CD14-positive monocyte (primary cell): Measurements from ENCODE around the gene MRGPRD. TPM values are rescaled to one million over a fixed set of nuclear protein-coding genes. Genes with fewer than 3 reads are reported as not detected.
A peak's percentile ranks its signal among the peaks of the same experiment; 100 is the strongest.

Experiments used
- DNase-seq, 3 donors: peaks; one replicate each; pipeline ENCODE4 v3.0.0-alpha.2; 2011 to 2022
- H2AFZ ChIP-seq: 2 replicates; pipeline ENCODE4 v1.6.0; 2012; ENCODE audit warnings: mild to moderate bottlenecking, low read depth, low read length, inconsistent platforms; ENCODE audit not compliant: insufficient read depth, poor library complexity, severe bottlenecking
- H3K27ac ChIP-seq, 2 donors: 1 replicate in 1 of 2; 2 replicates in 1 of 2; pipeline ENCODE4 v1.5.1; 2012 to 2013; ENCODE audit warnings: low read length in 2 of 2, control low read depth in 1 of 2, inconsistent platforms in 1 of 2, low read depth in 1 of 2, mild to moderate bottlenecking in 1 of 2
- H3K27me3 ChIP-seq, 2 donors: one replicate each; pipeline versions ENCODE4 v1.6.0 to v1.6.1; 2011 to 2013; ENCODE audit warnings: low read length in 2 of 2; ENCODE audit not compliant: control insufficient read depth in 2 of 2, insufficient read depth in 2 of 2
- H3K36me3 ChIP-seq, 2 donors: replicated peaks in 1 of 2; 1 replicate in 1 of 2; 2 replicates in 1 of 2; pipeline versions ENCODE4 v1.5.1 to v1.6.1; 2012 to 2013; ENCODE audit warnings: low read length in 2 of 2, control low read depth in 1 of 2, inconsistent platforms in 1 of 2, mild to moderate bottlenecking in 1 of 2; ENCODE audit not compliant: insufficient read depth in 2 of 2, control insufficient read depth in 1 of 2
- H3K4me1 ChIP-seq, 2 donors: 1 replicate in 1 of 2; 2 replicates in 1 of 2; pipeline versions ENCODE4 v1.5.1 to v1.6.1; 2012 to 2013; ENCODE audit warnings: low read length in 2 of 2, control low read depth in 1 of 2, inconsistent platforms in 1 of 2, mild to moderate bottlenecking in 1 of 2, moderate library complexity in 1 of 2; ENCODE audit not compliant: insufficient read depth in 2 of 2, control insufficient read depth in 1 of 2
- H3K4me2 ChIP-seq: replicated peaks from 2 replicates; pipeline ENCODE3; 2012; ENCODE audit warnings: low read length, moderate library complexity, mild to moderate bottlenecking; ENCODE audit not compliant: poor library complexity, severe bottlenecking; ENCODE audit errors: extremely low read depth
- H3K4me3 ChIP-seq, 3 experiments: fragments of 200-600 bp in 1 of 3; sonication (generic) in 1 of 3; replicated peaks in 1 of 3; 1 replicate in 2 of 3; 2 replicates in 1 of 3; pipeline ENCODE4 v1.5.1; 2011 to 2013; ENCODE audit warnings: low read length in 3 of 3, mild to moderate bottlenecking in 3 of 3, control low read depth in 2 of 3, low read depth in 2 of 3, inconsistent platforms in 1 of 3, moderate library complexity in 1 of 3
- H3K79me2 ChIP-seq: 2 replicates; pipeline ENCODE4 v1.6.0; 2012; ENCODE audit warnings: mild to moderate bottlenecking, control low read depth, inconsistent platforms, low read length, moderate library complexity; ENCODE audit not compliant: insufficient read depth
- H3K9ac ChIP-seq: 2 replicates; pipeline ENCODE4 v1.6.0; 2017; ENCODE audit warnings: low read length, mild to moderate bottlenecking; ENCODE audit not compliant: insufficient read depth, poor library complexity, severe bottlenecking
- H3K9me3 ChIP-seq, 2 donors: replicated peaks in 1 of 2; 1 replicate in 1 of 2; 2 replicates in 1 of 2; pipeline versions ENCODE4 v1.5.1 to v1.6.1; 2012 to 2013; ENCODE audit warnings: low read length in 2 of 2, control low read depth in 1 of 2; ENCODE audit not compliant: control insufficient read depth in 1 of 2, insufficient read depth in 1 of 2
- H4K20me1 ChIP-seq: 2 replicates; pipeline ENCODE4 v1.6.0; 2012; ENCODE audit warnings: mild to moderate bottlenecking, low read length, control low read depth, moderate library complexity; ENCODE audit not compliant: insufficient read depth
- H3K27ac Mint-ChIP-seq, 7 donors: one replicate each; pipeline ENCODE4 v1.8.0; 2020; ENCODE audit warnings: mild to moderate bottlenecking in 7 of 7, mixed read lengths in 7 of 7, moderate library complexity in 6 of 7, inconsistent platforms in 2 of 7
- H3K27me3 Mint-ChIP-seq, 3 donors: one replicate each; pipeline ENCODE4 v1.8.0; 2021 to 2022; ENCODE audit warnings: low read depth in 3 of 3, mild to moderate bottlenecking in 3 of 3, mixed read lengths in 3 of 3, moderate library complexity in 3 of 3, inconsistent platforms in 1 of 3
- H3K36me3 Mint-ChIP-seq, 2 donors: one replicate each; pipeline ENCODE4 v1.8.0; 2020; ENCODE audit warnings: mixed read lengths in 2 of 2, inconsistent platforms in 1 of 2, mild to moderate bottlenecking in 1 of 2
- H3K4me1 Mint-ChIP-seq: one replicate; pipeline ENCODE4 v1.8.0; 2020; ENCODE audit warnings: mild to moderate bottlenecking, mixed read lengths
- H3K4me3 Mint-ChIP-seq, 2 donors: one replicate each; pipeline ENCODE4 v1.8.0; 2020; ENCODE audit warnings: mild to moderate bottlenecking in 2 of 2, mixed read lengths in 2 of 2, moderate library complexity in 1 of 2
- H3K9me3 Mint-ChIP-seq, 7 donors: one replicate each; pipeline ENCODE4 v1.8.0; 2020 to 2022; ENCODE audit warnings: mixed read lengths in 7 of 7, mild to moderate bottlenecking in 6 of 7, moderate library complexity in 6 of 7, inconsistent platforms in 2 of 7
- CTCF ChIP-seq: fragments of 200-600 bp; IDR thresholded peaks from one replicate; pipeline ENCODE4 v1.8.0; 2022; ENCODE audit warnings: antibody characterized with exemption, mild to moderate bottlenecking
- WGBS: methylation state at CpG from one replicate; pipeline ENCODE4 v1.1.5; 2013; ENCODE audit warnings: missing lambda C conversion rate; ENCODE audit not compliant: insufficient coverage; 5-methylcytosine and 5-hydroxymethylcytosine counted together
- intact Hi-C, 2 donors: fragments of 100-400 bp; cut with micrococcal nuclease; formaldehyde crosslinking; loops; one replicate each; pipeline versions ENCODE4 v1.15.0 to v1.15.1; 2023
- polyA plus RNA-seq, 3 donors: library from polyadenylated mRNA; depleted of rRNA in 1 of 3; unstranded in 2 of 3; stranded (reverse) in 1 of 3; fragments of 300-500 nt in 2 of 3; fragments of >200 nt in 1 of 3; fragmentation: Illumina TruSeq in 2 of 3; gene quantifications; 1 replicate in 2 of 3; 2 replicates in 1 of 3; pipeline ENCODE4 v1.2.3, GENCODE V29; 2012 to 2021

MRGPRD gene
- polyA plus RNA-seq, 3 donors = not detected

- intact Hi-C loops = no loop called here
- Histone ChIP-seq H3K4me3 (no peak overlapping the region), H3K9ac (no peak overlapping the region), H3K36me3 (no peaks in the 10 kb centered on the region), H4K20me1 (no peaks in the 10 kb centered on the region), H2AFZ (no peak overlapping the region), H3K4me2 (no peak overlapping the region), H3K27ac (no peak overlapping the region), H3K9me3 (no peaks in the 10 kb centered on the region), H3K4me1 (no peaks in the 10 kb centered on the region), H3K79me2 (no peaks in the 10 kb centered on the region), H3K27me3 (no peaks in the 10 kb centered on the region)
- H3K9me3 Mint-ChIP-seq = peaks cover 0 to 3% (median 0%) of the 10 kb centered on the region in 7 donors
- H3K27me3 Mint-ChIP-seq = peaks cover 0 to 5% (median 1%) of the 10 kb centered on the region in 3 donors
- no peak for TF ChIP-seq CTCF
- H3K4me1 Mint-ChIP-seq = peaks cover 5% of the 10 kb centered on the region
- H3K27ac Mint-ChIP-seq = peak overlapping the region in 2 of 7 donors; percentile 28 to 50
- DNase-seq = no peak
- 100% methylated on average over 1 of the region's 17 CpGs for WGBS
- H3K36me3 Mint-ChIP-seq = no peaks in the 10 kb centered on the region
- no peak overlapping the region for H3K4me3 Mint-ChIP-seq
These were observed 31.9 kb downstream of the MRGPRD start for GRCh38 chr11:68948935-68949334.

DNA sequence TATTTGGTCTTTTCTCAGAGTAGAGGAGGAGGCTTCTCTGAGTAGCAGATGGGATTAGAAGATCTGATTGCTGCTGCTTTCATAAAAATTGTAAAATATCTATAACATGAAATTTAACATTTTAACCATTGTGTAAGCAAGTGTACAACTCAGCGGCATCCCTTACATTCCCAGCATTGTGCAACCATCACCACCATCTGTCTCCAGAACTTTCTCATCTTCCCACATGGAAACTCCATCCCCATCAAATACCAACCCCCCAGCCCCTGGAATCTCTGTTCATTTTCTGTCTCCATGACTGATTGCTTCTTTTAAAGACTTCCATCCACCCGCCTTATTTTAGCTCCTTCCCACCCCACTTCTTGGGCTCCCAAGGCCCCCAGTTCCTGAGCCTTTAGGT, 32.3 kb downstream of the MRGPRD start:
- peaks cover 0 to 5% (median 1%) of the 10 kb centered on the region in 3 donors for H3K27me3 Mint-ChIP-seq
- intact Hi-C loops = no loop called here
- peaks cover 5% of the 10 kb centered on the region for H3K4me1 Mint-ChIP-seq
- no peak for DNase-seq
- H3K4me1 ChIP-seq = no peaks in the 10 kb centered on the region
- H3K27me3 ChIP-seq = no peaks in the 10 kb centered on the region
- H3K36me3 Mint-ChIP-seq = no peaks in the 10 kb centered on the region
- H3K9me3 ChIP-seq = no peaks in the 10 kb centered on the region
- H3K4me3 Mint-ChIP-seq = no peak overlapping the region
- H3K36me3 ChIP-seq = no peaks in the 10 kb centered on the region
- no peak overlapping the region for H3K27ac ChIP-seq
- no peaks in the 10 kb centered on the region for H3K79me2 ChIP-seq
- WGBS = 92% methylated on average over 1 of the region's 2 CpGs
- peaks cover 0 to 3% (median 0%) of the 10 kb centered on the region in 7 donors for H3K9me3 Mint-ChIP-seq
- H2AFZ ChIP-seq = no peak overlapping the region
- TF ChIP-seq CTCF = no peak
- H3K27ac Mint-ChIP-seq = peak overlapping the region in 1 of 7 donors; percentile 50
- H3K4me3 ChIP-seq = no peak overlapping the region
- no peaks in the 10 kb centered on the region for H4K20me1 ChIP-seq
- H3K4me2 ChIP-seq = no peak overlapping the region
- H3K9ac ChIP-seq = no peak overlapping the region
